Activated CD4-positive, alpha-beta T cell treated with anti-CD3 and anti-CD28 coated beads, Interleukin-2, Interleukin-6, amounts not matched to agents 100 ng/mL and 50 ng/mL, durations not matched to agents 16 hours and 8 hours (primary cell): Measurements from ENCODE around the gene ZNF219.

Source experiments
- DNase-seq: peaks from one replicate; pipeline ENCODE4 v3.0.0-alpha.2; 2020

Gene ZNF219

GRCh38 chr14:21066882-21067502 lies 31.5 kb downstream of the ZNF219 start:
- no peak for DNase-seq

DNA sequence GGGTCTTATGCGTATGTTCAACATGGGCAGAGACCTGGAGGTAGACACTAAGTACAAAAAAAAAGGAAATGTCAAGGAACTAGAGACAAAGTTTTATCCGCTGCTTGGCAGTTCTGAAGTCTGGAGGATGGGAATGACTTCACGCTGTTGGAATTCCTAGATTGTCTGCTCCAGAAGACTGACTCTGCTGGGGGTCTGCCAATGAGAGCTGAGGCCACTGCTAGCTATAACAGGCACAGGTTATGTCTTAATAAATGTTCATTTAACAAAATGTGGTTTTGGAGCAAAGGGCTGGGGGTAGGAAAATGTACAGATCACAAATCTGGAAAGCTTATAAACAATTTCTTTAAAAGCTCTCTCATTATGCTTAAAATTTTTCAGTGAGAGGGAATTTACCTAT lies 35.0 kb downstream of the ZNF219 start:
- no peak for DNase-seq

DNA sequence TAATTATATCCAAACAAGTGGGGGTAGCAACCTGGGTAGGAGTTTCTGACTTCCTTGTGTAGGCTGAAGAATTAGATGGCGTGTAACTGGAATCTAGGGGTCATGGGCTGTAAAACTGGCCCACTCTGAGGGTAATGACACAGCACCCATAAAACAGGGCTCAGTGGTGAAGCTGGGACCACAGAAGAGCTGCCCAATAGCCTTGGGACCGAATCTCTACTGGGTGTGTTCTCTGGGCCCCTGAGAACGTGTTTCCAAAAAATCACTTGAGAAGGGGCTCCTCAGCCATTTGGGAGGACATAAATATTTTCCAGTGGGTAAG lies 37.1 kb downstream of the ZNF219 start:
- DNase-seq = no peak

DNA sequence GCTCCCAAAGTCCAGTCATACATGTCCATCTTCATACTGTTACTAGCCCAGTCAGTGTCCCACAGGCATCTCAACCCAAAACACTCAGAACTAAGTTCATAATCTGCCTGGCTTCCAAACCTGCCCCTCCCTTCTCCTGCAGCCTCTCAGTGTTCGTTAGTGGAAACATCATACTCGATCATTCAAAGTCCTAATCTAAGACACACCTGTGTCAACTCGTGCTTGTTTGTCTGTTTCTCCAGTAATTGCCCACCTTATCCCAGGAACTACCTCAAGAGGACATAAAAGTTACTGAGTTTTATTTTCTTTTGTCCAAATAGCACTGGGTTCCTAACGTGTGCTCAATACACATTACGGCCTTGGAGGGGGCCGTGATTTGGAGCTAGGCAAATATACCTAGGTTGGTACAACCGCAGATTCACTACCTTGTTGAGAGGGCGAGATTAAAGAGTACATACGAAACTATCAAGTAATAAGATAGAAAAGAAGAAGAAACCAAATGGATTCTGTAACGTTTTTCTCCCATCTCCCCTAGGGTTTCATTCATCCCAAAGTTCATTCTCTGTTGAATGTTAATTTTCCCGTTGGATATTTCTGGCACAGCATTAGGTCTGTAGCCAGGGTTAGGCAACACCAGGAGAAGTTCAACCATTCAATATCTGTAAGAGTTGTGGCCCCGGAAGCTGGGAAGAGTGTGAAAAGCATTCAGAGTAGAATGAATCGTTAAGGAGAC lies 37.7 kb downstream of the ZNF219 start:
- DNase-seq = no peak

DNA sequence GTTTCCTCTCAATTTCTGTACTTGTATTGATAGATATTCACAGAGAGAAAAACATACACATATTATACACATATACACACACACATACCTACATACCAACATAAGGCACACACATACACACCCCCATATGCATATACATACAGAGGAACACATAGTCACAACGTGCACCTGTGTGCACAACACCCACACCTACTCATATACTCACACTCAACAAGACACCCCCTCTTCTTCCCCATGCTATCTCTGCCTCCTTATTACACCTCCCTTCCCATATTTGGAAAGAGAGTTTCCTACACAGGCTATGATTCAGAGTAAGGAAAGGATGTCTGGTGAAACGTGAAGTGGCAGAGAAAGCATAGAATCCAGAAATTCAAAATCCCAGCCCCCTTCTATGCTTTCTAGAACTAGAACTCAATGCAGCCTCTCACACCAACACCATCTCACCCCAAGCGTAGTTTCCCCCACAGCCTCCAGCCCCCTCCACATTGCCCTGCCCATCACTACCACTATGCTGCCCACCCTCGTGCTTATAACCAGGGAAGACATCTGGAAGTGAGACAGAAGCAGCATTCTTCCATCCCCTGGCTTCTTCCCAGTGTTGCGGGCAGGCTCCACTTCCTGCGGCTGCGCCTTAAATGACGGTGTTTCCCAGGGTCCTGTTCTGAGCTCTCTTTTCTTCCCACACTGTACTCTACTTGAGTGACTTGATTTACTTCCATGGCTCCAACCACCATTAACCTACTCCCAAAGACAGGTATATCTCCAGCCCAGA lies 38.4 kb downstream of the ZNF219 start:
- DNase-seq = no peak

DNA sequence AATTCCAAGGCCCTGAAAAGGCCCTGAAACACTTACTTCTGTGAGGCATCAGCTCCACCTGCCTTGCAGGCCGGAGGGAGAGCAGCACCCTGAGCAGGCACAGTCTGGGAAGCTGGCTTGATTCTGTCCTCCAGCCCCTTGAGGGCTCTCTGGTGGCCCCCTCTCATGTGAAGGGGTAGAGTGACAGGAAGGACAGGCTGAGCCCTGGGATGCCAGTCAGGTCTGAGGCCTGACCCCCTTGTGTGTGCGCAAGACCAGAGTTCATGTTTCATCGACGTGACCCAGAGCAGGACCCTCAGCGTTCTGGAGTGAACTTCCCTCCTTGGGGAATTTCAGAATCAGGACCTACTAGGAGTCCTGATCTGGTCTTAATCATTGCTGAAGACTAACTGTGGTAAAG lies 39.6 kb downstream of the ZNF219 start:
- DNase-seq = no peak

DNA sequence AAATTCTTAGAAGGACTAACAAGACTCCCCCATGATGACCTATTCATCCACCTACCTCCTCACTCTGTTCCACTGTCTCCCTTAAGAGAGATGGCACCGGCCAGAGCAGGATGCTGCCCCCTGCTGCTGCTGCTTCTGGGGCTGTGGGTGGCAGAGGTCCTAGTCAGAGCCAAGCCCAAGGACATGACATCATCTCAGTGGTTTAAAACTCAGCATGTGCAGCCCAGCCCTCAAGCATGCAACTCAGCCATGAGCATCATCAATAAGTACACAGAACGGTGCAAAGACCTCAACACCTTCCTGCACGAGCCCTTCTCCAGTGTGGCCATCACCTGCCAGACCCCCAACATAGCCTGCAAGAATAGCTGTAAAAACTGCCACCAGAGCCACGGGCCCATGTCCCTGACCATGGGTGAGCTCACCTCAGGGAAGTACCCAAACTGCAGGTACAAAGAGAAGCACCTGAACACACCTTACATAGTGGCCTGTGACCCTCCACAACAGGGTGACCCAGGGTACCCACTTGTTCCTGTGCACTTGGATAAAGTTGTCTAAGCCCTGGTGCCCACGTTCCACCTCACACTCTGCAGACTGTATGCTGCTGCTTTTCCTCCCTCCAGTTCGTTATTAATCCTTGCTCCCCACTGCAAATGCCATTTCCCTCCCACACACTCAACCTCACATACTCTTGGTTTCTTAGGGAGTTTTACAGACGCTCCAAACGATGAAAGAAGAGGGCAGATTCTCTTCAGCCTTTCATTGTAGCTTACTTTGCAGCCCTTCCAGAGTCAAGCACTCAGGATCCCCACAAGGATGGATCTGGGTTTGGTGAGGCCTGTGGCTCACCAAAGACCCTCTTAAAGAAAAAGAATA lies 40.4 kb downstream of the ZNF219 start, which contains the start of gene RNASE8:
RNASE8 (plus strand) TSS at position 20 of the 873 bp plus-strand sequence; CDS start at position 91, 71 bp downstream.
- DNase-seq = no peak

GRCh38 chr14:21056520-21057163 lies 41.8 kb downstream of the ZNF219 start:
- DNase-seq = no peak

- no peak for DNase-seq
Observed at GRCh38 chr14:21055432-21056117, 42.9 kb downstream of the ZNF219 start.

- DNase-seq = no peak
Observed at GRCh38 chr14:21054768-21055145, 43.7 kb downstream of the ZNF219 start.

DNA sequence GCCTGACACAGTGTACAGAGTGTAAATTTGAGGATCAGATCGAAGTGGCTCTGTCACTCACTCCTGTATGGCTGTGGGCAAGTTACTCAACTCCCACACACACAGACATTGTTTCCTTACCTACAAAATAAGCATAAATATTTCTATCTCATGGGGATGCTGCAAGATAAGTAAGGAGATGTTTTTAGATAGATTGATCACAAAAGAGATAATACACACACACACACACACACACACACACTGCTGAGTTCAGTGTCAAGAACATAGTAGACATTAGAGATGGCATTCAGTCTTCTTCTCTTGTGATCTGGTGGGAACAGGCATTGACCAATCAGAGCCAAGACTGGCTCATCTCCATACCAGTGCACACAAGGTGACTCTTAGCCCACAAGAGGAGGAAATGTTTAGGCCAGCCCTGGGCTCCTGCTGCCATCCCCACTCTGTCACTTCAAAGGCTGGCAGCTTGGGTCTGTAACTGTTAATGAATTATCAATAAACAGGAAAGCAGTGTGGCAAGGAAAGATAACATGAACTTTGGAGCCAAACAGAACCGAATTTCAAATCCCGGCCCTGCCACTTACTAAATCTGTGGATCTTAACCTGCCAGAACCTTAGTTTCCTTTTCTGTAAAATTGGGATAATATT lies 44.2 kb downstream of the ZNF219 start:
- DNase-seq = no peak

DNA sequence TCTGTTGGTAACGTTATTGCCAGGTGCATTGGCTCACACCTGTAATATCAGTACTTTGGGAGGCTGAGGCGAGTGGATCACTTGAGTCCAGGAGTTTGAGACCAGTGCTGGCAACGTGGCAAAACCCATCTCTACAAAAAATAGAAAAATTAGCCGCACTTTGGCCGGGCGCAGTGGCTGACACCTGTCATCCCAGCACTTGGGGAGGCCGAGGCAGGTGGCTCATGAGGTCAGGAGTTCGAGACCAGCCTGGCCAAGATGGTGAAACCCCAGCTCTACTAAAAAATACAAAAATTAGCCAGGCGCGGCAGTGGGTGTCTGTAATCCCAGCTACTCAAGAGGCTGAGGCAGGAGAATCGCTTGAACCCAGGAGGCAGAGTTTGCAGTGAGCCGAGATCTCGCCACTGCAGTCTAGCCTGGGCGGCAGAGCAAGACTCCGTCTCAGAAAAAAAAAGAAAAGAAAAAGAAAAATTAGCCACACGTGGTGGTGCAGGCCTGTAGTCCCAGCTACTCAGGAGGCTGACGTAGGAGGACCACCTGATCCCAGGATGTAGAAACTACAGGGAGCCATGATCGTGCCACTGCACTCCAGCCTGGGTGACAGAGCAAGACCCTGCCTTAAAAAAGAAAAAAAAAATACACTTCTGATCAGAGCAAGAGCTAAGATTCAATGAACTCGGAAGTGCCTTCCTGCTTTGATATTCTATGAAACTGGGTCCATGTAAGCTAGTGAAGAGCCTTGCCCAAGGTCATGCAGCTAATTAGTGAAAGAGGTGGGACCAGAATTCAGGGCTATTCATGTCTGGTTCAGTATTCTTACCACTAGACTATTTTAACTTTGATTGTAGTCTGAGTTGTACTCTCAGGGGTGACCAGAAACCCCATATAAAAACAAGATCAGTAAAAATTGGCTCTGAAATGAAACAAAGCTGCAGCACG lies 45.0 kb downstream of the ZNF219 start:
- no peak for DNase-seq

DNA sequence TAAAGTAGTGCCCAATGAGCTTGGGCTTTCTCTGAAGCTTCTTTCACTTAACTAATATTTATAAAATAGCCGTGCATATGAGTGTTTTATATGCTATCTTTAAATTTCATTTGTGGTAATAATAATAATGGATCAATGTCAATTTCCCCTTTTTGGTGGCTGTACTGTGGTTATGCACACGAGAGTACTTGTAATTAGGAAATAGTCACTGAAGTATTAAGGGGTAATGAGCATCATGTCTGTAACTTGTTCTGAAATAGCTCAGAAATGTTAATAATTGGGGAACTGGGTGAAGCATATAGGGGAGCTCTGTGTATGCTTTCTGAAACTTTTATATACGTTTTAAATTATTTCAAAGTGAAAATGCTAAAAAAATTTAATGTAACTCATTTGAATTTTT lies 47.9 kb downstream of the ZNF219 start:
- no peak for DNase-seq

- no peak for DNase-seq
Observed at GRCh38 chr14:21049271-21049673, 49.2 kb downstream of the ZNF219 start.

DNA sequence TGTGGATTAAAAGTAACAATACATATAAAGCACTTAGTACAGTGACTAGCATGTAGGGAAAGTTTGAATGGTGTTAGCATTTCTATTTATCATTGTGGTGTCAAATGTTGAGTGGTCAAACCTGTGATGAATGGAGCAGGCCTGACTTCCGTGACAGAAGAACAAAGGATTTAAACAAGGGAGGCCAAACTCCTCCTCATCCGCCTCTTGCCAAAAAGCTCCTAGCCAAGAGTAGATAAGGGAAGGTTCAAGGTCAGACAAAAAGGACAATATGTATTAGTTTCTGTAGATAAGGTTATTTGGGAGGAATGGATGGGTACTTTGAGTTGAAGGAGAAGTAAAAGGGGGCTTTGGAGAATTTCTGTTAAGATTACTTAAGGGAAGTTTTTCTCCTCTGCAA lies 49.8 kb downstream of the ZNF219 start:
- DNase-seq = no peak

- no peak for DNase-seq
Observed at GRCh38 chr14:21047378-21047781, 51.1 kb downstream of the ZNF219 start.

DNA sequence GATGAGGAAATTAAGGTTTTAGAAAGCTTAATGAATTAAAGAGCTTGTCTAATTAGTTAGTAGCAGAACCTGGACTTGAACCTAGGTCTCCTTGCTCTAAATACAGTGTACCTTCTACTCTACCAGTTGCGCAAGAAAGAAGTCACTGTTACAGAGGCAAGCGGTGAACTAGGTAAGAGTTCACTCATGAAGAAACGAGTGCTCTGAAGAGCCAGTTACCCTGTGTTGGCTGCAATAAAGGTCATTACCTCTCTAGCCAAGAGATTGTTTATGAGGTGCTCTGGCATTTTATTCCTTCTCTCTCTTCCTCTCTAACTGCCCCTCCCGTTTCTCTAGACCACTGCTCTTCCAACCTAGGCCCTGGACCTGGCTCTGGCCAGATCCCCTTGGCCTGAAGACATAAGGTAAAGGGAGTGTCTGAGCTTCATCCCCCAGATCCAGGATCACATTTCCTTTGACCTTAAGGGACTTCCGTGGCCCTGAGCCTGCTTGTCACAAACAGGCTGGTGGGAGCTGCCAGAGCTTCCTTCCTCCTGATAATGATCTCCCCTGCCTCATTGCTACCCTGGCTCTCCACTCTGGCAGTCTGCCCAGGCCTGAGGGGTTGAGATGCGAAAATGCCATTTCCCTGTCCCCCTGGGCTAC lies 54.4 kb downstream of the ZNF219 start:
- DNase-seq = no peak

DNA sequence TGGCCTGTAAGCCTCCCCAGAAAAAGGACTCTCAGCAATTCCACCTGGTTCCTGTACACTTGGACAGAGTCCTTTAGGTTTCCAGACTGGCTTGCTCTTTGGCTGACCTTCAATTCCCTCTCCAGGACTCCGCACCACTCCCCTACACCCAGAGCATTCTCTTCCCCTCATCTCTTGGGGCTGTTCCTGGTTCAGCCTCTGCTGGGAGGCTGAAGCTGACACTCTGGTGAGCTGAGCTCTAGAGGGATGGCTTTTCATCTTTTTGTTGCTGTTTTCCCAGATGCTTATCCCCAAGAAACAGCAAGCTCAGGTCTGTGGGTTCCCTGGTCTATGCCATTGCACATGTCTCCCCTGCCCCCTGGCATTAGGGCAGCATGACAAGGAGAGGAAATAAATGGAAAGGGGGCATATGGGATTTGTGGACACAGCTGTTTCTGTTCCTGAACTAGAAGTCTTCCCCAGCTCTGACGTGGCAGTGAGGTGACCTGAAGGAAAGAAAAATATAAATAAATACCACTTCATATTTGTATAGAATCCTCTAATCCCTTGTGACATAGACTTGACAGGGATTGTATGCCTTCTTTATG lies 55.0 kb downstream of the ZNF219 start:
- no peak for DNase-seq

GRCh38 chr14:21042918-21043317 lies 55.5 kb downstream of the ZNF219 start:
- no peak for DNase-seq
